Activated T-helper 1 cell treated with anti-CD3 and anti-CD28 coated beads, Interleukin-2, amount 50 U/mL, for 16 hours (primary cell): ENCODE data around the gene BNIP5.

Source experiments
- DNase-seq, 2 donors: peaks; one replicate each; pipeline ENCODE4 v3.0.0-alpha.2; 2020; ENCODE audit warnings: low read depth in 1 of 2, low spot score in 1 of 2

BNIP5 gene

GRCh38 chr6:36269834-36270705 lies 66.6 kb downstream of the BNIP5 start, which contains the start of gene PNPLA1:
Gene PNPLA1 (plus strand): TSS chr6:36270060. CDS start chr6:36270460, 400 bp downstream.
- no peak for DNase-seq

- no peak for DNase-seq
Measured at GRCh38 chr6:36268478-36269275, 68.0 kb downstream of the BNIP5 start.

DNA sequence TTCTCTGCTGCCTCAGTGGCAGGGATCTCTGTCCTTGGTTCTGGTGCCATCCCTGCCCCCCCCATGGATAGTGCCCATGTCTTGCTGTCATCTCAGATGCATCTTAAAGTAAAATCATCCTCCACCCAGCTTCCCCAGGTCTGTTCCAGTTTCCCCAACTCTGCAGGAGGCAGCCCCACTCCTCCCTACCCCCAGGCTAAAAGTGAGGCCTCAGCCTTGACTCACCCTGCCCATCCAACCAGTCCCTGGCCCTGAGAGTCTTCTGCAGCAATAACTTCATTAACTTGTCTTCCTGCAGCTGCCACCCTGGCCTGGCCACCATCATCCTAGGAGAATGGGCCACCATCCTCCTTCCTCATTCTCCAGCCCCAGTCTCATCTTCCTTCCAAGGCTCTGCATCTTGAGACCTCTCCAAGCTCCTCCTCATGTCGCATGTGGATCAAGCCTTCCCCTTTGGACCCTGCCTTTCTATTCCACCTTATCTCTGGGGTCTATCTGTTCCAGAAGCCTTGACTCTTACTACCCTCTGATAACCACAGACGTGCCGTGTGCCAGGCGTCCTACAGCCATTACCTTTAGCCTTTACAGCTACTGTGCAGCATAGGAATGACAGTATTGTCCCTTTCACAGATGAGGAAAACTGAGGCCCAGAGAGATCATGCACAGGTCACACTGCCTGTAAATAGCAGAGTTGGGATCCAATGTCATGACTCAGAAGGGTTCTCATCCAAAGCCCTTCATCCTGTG lies 68.8 kb downstream of the BNIP5 start:
- no peak for DNase-seq

DNA sequence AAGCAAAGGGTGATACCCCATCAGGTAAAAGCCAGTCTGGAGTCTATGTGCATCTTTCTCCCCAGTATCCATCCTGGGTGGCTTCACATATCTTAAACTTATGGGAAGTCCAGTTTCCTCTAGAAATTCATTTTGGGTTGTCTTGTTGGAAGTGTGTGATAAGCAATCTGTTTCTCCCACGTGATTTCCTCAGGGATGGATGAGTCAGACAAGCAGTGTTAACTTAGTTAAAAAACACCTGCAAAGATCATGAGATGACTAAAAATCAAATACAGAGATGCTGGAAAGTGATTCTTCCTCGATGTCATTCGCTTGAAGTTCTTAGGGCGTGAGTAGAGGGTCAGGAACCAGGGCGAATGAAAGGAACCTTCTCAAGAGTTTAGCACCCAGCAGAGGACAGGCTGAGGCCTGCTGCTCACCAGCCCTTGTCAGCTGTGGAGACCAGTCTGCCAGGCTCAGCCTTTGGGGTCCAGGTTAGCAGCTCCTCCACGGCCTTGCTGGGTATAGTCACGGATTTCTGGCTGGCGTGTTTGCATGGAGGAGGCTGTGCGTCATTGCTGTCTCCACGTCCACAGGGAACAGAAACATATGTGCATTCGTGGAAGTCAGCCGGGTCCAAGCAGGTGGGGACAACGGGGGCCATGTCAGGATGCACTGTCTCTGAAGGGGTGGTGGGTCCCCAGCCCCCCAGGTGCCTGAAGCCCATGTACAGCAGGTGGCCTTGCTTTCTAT lies 69.6 kb downstream of the BNIP5 start:
- no peak for DNase-seq
